ENCODE results near the gene CES4A.
"Not testable (repeated sequence)": the region's sequence is repeated elsewhere in the genome, so short reads cannot be mapped to it uniquely, and the experiment has no call there.

The CES4A gene

DNA sequence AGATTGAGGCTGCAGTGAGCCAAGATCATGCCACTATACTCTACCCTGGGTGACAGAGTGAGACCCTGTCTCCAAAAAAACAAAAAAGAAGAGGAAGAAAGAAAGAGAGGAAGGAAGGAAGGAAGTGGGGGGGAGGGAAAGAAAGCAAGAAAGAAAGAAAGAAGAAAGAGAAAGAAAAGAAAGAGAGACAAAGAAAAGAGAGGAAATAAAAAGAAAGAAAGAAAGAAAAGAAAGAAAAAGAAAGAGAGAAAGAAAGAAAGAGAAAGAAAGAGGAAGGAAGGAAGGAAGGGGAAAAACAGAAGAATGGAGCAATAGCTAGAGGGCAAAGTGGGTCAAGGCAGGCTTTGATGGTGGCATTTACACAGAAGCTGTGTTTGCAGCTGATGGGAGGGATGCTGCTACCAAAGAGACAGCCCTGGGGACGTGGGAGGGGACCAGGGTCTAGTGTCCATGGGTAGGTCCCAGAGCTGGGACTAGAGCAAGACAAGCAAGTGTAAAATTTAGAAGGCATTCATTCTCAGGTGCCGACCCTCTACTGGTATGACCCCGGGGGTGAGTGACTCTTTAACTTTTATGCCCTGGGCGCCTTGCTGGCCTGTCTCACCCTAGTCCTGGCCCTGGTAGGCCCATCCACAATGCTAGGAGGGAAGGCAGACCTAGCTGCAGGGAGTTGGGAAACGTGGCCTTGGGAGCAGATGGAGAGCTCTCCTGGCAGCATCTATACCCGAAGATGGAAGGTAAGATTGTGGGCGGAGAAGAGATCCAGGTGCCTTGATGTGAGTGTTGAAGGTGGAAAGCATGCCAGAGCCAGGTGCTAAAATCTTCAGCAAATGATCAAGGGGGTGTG lies 29.3 kb upstream of the CES4A start:
- no peak for DNase-seq

DNA sequence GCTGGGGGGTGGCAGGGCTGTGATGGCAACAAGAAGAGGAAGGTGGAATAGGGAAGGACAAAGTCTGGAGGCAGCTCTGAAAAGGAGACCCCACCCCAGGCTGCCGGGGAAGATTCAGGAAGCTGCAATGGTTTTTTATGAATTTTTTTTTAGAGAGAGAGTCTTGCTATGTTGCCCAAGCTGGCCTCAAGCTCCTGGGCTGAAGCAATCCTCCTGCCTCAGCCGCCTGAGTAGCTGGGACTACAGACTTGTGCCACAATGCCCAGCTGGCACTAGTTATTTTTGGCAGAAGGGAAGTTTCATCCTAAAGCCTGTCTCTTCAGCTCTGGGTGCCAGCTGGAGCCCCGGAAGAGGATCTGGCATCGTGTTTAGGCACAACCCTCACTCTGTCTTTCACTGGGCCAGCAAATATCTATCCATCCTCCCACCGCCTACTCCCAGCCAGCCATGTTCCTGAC lies 28.7 kb upstream of the CES4A start:
- DNase-seq: no peak

DNA sequence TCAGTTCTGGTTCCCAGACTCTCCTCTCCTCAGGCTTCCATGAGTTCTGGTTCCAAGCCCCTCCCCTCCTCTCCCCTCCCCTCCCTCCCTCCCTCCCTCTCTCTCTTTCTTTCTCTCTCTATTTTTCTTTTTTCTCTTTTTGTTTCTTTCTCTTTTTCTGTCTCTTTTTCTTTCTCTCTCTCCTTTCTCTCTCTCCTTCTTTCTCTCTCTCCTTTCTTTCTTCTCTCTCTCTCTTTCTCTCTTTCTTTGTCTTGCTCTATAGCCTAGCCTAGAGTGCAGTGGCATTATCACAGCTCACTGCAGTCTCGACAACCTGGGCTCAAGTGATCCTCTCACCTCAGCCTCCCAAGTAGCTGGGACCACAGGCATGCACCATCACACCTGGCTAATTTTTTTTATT lies 28.1 kb upstream of the CES4A start:
- no peak for DNase-seq

DNA sequence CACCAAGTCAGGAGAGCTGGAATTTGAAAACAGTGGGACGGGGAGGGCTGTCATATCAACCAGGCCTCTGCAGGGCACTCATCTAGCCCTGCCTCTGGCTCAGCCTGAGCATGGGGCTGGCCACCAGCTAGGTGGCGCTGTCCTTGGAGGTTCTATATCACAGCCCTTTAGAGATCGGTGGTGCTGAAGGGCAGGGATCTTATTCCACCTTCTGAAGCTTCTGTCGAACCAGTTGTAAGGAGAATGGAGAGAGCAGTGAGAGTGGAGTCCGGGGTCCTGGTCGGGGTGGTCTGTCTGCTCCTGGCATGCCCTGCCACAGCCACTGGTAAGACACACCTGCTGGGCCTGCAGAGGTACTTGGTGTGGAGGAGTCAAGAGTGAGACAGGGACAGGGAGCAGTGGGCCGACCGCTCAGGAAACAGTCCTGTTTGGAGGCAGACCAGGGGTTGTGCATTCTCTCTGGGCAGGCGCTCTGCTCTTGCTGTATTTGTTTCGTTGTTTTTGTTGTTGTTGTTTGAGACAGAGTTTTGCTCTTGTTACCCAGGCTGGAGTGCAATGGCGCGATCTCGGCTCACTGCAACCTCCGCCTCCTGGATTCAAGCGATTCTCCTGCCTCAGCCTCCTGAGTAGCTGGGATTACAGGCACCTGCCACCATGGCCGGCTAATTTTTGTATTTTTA lies 27.2 kb upstream of the CES4A start, which contains the start of gene CES3:
CES3 (plus strand) TSS at position 202 of the 680 bp plus-strand sequence; CDS start at position 244, 42 bp downstream.
- no peak for DNase-seq

DNA sequence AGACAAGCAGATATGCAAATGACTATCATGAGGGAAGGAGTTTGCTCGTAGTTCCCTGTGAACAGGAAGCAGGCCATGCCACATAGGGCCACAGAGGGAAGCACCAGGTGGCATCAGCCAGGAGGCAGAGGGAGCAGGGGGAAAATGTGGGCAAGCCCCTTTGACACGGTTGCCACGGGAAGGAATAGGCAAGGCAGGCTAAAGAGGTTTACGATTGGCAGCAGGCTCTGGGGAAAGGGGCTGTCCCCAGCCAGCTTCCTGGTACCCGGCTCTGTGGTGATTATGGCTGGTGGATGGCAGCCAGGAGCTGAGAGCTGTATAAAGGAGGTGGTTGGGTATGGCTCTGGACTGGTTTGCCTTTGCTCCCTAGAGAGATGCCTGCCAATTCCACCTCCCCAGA lies 26.5 kb upstream of the CES4A start:
- DNase-seq: no peak

DNA sequence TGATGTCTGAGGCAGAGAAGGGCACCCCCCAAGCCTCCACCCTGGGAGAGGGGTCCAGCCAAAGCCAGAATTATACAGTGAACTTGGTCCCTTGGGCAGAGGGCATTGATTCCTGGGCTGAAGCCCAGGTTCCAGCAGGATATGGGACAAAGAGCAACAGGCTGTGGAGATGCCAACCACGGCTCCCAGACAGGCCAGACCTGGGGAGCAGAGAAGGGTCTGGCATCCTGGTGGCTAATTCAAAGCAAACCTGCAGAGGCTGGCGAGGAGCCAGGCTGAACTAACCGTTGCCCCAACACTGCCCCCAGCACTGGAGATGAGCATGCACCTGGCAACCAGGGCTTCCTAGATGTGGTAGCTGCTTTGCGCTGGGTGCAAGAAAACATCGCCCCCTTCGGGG lies 24.3 kb upstream of the CES4A start:
- DNase-seq: no peak

DNA sequence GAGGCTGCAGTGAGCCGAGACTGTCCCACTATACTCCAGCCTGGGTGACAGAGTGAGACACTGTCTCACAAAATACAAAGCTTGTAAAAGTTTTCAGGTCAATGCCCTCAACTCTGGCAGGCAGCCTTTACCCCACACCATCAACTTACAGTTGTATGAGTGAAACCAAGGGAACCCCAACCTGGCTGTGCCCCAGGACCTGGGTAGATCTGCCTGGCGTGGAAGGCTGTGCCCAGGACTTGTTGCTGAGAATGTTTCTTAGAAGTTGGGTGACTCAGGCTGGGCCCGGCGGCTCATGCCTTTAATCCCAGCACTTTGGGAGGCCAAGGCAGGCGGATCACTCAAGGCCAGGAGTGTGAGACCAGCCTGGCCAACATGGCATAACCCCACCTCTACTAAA lies 19.5 kb upstream of the CES4A start:
- DNase-seq: no peak

DNA sequence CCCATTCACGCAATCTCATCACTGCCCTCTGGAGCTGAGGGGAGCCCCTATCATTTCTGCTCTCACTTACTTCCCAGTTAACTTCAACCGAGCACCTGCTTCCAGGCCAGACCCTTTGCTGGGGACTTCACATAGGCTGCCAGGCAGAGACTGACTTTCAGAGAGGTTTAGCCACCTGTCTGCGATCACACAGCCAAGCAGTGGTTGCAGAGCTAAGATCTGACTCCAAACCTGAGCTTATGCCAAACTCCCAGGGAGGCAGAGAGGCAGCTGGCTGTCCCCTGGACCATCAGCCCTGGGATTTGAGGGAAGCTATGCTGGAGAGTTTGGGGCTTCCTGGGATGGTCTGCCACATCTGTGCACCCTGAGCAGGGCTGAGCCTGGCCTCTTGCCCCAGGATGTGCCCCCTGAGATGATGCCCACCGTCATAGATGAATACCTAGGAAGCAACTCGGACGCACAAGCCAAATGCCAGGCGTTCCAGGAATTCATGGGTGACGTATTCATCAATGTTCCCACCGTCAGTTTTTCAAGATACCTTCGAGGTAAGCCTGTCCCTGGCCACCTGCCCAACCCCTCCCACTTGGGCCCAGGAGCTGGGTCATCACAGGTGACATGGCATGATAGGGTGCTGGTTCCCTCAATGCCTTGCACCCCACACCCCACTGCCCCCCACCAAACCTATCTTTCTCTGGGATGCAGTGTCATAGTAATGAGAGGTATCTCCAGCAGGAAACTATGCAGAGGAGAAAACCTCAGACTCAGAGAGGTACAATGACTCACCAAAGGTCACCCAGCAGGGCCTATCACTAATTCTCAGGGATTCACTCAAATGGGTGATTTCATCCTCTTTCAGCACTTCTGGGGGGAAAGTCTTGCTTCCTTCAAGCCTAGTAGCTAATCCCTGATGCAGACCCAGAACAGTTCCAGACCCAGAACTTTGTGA lies 17.3 kb upstream of the CES4A start:
- no peak for DNase-seq

DNA sequence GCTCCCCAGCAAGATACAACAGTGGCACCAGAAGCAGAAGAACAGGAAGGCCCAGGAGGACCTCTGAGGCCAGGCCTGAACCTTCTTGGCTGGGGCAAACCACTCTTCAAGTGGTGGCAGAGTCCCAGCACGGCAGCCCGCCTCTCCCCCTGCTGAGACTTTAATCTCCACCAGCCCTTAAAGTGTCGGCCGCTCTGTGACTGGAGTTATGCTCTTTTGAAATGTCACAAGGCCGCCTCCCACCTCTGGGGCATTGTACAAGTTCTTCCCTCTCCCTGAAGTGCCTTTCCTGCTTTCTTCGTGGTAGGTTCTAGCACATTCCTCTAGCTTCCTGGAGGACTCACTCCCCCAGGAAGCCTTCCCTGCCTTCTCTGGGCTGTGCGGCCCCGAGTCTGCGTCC lies 15.4 kb upstream of the CES4A start:
- DNase-seq: no peak

DNA sequence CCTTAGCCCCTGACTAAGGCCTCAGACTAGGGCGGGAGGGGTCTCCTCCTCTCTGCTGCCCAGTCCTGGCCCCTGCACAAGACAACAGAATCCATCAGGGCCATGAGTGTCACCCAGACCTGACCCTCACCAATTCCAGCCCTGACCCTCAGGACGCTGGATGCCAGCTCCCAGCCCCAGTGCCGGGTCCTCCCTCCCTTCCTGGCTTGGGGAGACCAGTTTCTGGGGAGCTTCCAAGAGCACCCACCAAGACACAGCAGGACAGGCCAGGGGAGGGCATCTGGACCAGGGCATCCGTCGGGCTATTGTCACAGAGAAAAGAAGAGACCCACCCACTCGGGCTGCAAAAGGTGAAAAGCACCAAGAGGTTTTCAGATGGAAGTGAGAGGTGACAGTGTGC lies 14.7 kb upstream of the CES4A start:
- DNase-seq: no peak

DNA sequence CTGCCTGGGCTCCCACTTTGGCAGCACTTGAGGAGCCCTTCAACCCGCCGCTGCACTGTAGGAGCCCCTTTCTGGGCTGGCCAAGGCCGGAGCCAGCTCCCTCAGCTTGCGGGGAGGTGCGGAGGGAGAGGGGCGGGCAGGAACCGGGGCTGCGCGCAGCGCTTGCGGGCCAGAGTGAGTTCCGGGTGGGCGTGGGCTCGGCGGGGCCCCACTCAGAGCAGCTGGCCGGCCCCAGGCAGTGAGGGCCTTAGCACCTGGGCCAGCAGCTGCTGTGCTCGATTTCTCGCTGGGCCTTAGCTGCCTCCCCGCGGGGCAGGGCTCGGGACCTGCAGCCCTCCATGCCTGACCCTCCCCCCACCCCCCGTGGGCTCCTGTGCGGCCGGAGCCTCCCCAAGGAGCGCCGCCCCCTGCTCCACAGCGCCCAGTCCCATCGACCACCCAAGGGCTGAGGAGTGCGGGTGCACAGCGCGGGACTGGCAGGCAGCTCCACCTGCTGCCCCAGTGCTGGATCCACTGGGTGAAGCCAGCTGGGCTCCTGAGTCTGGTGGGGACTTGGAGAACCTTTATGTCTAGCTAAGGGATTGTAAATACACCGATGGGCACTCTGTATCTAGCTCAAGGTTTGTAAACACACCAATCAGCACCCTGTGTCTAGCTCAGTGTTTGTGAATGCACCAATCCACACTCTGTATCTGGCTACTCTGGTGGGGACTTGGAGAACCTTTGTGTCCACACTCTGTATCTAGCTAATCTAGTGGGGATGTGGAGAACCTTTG lies 14.0 kb upstream of the CES4A start:
- DNase-seq: not testable (repeated sequence)

DNA sequence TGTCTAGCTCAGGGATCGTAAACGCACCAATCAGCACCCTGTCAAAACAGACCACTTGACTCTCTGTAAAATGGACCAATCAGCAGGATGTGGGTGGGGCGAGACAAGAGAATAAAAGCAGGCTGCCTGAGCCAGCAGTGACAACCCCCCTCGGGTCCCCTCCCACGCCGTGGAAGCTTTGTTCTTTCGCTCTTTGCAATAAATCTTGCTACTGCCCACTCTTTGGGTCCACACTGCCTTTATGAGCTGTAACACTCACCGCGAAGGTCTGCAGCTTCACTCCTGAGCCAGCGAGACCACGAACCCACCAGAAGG lies 13.5 kb upstream of the CES4A start:
- DNase-seq: not testable (repeated sequence)

DNA sequence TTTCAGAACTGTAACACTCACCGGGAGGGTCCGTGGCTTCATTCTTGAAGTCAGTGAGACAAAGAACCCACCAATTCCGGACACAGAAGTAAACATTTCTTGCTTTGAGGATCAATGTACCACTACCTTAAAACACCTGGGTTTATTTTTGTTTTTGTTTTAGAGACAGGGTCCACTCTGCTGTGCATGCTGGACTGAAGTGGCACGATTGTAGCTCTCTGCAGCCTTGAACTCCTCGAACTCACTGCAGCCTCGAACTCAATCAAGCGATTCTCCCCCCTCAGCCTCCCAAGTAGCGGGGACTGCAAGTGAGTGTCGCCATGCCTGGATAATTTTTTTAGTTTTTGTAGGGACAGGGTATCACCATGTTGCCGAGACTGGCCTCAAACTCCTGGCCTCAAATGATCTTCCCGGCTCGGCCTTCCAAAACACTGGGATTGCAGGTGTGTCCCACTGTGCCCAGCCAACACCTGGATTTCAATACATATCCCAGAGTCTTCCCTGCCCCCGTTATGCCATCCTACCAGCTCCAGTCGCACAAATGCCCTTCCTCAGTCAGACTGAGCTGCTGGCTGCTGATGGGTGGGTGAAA lies 13.0 kb upstream of the CES4A start:
- no peak for DNase-seq

DNA sequence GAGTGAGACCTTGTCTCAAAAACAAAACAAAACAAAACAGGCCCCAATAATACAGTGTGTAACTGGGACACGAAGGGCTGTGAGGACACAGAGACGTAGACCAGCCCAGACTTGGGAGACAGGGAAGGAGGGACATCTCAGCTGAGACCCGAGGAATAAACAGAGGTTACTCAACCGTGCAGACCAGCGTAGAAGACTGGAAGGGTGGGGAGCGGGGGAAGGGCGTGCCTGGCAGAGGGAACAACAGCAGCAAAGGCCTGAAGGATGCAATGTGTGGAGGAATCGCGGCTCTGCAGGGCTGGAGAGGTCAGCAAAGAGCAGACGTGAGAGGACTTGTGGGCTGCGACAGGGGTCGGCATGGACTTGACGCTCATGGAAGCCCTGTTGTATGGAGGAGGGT lies 11.6 kb upstream of the CES4A start:
- DNase-seq: no peak

DNA sequence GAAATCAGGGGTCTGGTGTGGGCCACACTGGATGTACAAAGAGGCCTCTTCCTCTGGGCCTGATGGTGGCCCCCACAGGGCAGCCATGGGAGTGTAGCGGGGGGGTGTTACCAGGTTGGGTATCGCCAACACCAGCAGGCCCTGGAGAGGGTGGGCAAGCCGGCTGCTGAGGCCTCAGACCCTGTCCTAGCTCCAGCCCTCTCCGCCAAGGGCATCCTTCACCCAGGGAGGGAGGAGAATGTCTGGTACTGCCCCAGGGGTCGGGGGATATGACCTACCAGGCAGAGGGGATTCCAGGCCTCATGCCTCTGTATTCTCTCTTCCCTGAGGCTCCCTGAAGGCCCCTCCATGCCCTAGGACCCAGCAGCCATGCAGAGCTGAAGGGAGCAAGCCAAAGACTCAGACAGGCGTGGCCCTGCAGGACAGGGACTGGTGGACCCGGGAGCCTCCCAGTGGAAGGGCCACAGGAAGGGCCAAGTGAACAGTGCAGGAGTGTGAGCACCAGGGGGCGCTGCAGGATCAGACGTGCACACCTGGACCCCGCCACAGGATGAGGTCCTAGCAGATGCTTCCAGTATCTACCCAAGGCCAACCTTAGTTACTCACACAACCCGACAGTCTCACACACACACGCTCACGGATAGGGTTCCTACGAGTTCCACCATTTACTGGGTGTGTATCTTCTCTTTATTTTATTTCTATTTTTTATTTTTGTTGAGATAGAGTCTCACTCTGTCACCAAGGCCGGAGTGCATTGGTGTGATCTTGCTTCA lies 10.9 kb upstream of the CES4A start:
- DNase-seq: peak; percentile 89

DNA sequence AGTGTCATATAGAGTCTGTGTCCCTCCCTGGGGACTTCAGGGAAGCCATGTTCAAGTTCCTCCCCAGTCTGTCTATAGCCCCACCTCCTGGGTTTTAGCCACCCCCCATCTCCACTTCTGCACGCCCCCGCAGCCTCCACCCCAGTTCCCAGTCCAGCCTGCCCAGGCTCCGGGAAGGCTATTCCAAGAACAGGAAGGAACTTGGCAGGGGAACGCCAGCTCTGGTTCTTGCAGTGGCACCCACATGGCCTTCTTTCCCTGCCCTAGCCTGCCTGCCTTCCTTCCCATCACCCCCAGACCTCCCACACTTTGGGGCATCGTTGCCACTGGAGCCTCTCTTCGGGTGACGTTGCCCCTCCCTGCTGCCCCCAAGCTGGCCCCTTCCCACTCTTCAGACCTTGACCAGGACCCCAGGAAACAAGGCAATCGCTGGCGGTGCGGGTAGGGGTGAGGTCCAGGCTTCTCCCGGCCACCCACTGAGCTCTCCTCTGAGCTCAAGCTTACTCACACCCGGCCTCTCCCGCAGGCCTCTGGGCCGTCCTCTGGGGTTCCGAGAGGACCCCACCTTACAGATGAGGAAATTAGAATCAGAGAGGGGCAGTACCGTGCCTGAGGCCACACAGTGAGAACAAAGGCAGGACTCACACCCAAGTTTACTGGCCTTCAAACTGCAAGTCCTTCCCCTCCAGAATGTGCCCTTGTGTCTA lies 9.2 kb upstream of the CES4A start:
- no peak for DNase-seq

DNA sequence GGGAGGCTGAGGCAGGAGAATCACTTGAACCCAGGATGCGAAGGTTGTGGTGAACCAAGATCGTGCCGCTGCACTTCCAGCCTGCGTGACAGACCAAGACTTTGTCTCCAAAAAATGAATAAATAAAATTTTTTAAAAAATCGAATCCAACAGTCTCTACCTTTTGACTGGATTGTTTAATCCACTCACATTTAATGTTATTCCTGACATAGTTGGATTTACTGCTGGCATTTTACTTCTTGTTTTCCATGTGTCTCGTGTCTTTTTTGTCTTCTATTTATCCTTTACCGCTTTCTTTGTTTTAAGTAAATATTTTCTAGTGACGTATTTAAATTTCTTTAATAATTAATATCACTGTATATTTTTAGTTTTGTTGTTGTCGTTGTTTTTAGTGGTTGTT lies 5.4 kb upstream of the CES4A start:
- DNase-seq: no peak

DNA sequence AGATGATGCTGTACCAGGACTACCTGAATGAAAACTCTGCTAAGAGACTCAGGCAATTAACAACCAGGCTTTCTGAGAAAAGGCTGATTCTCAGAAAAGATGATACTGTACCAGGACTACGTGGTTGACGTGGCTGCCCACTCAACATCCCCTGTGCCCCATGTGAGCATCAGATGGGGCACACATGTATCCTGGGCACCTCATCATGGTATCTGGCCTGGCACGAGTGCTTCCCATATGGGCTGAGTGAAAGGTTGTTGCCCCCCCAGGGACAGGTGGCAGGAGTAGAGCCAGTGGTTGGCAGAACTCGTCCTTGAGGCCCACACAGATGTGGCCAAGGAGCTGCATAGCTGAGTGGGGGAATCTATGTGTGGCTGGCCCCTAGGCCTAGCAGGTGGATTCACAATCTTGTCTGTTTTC lies 3.5 kb upstream of the CES4A start:
- DNase-seq: no peak

DNA sequence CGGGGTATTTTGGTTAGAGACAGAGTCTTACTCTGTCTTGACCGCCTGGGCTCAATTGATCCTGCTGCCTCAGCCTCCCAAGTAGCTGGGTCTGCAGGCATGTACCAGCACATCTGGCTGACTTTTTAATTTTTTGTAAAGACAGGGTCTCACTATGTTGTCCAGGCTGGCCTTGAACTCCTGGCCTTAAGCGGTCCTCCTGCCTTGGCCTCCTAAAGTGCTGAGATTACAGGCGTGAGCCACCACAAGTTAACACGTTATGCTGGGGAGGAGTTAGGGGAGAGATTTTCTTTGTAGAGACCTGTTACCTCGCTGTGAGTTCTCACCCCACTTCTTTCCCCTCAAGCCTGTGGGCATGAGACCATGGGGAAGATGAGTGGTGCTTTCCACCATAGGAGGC lies 1.8 kb upstream of the CES4A start:
- DNase-seq: no peak

DNA sequence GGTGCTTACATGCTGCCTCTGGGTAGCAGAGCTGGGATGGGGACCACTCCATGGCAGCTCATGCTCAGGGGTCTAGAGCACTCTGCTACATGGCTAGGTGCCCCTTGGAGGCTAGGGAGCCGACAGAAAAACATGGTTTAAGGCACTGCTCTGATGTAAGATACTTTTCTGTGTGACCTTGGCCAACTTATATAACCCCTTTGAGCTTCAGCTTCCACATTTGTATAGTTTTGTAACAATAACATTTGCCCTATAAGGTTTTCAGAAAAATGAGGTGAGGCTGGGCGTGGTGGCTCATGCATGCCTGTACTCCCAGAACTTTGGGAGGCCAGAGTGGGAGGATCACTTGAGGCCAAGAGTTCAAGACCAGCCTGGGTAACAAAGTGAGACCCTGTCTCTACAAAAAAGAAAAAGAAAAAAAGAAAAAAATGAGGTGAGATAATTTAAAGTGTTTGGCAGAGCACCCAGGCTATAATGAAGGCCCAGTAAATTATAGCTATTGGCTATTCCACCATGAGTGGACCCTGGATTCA lies 3.2 kb downstream of the CES4A start:
- DNase-seq: no peak
